ENCODE measurements around the gene MYH7.
"Not testable (repeated sequence)": the region's sequence is repeated elsewhere in the genome, so short reads cannot be mapped to it uniquely, and the experiment has no call there.

MYH7 gene

GRCh38 chr14:23388996-23389395 lies 46.5 kb downstream of the MYH7 start:
- no peak overlapping the region for H3K4me2 ChIP-seq (ENCODE audit: low read length)
- H3K36me3 ChIP-seq (ENCODE audit: insufficient read depth, low read length) = no peaks in the 10 kb centered on the region
- no peaks in the 10 kb centered on the region for H3K4me1 ChIP-seq (ENCODE audit: control insufficient read depth, insufficient read depth, low read length)
- H3K4me3 ChIP-seq (ENCODE audit: low read length) = no peak overlapping the region
- H3K27me3 ChIP-seq (ENCODE audit: control insufficient read depth, insufficient read depth, low read length) = peaks cover 33% of the 10 kb centered on the region
- no peaks in the 10 kb centered on the region for H3K9me3 ChIP-seq (replicated peaks; ENCODE audit: low read length)
- H3K9ac ChIP-seq (ENCODE audit: low read depth, low read length) = no peak overlapping the region

- Histone ChIP-seq H3K4me3 (ENCODE audit: low read length) (no peak overlapping the region), H3K9me3 (replicated peaks; ENCODE audit: low read length) (no peaks in the 10 kb centered on the region), H3K4me1 (ENCODE audit: control insufficient read depth, insufficient read depth, low read length) (no peaks in the 10 kb centered on the region), H3K36me3 (ENCODE audit: insufficient read depth, low read length) (no peaks in the 10 kb centered on the region), H3K27me3 (ENCODE audit: control insufficient read depth, insufficient read depth, low read length) (peaks cover 33% of the 10 kb centered on the region), H3K9ac (ENCODE audit: low read depth, low read length) (no peak overlapping the region), H3K4me2 (ENCODE audit: low read length) (no peak overlapping the region)
Observed at GRCh38 chr14:23387916-23388882, 47.3 kb downstream of the MYH7 start.

GRCh38 chr14:23386999-23387398 lies 48.5 kb downstream of the MYH7 start:
- H3K4me1 ChIP-seq (ENCODE audit: control insufficient read depth, insufficient read depth, low read length) = no peaks in the 10 kb centered on the region
- H3K27me3 ChIP-seq (ENCODE audit: control insufficient read depth, insufficient read depth, low read length) = peaks cover 38% of the 10 kb centered on the region
- no peak overlapping the region for H3K9ac ChIP-seq (ENCODE audit: low read depth, low read length)
- no peak overlapping the region for H3K4me3 ChIP-seq (ENCODE audit: low read length)
- H3K4me2 ChIP-seq (ENCODE audit: low read length) = no peak overlapping the region
- no peaks in the 10 kb centered on the region for H3K9me3 ChIP-seq (replicated peaks; ENCODE audit: low read length)
- H3K36me3 ChIP-seq (ENCODE audit: insufficient read depth, low read length) = no peaks in the 10 kb centered on the region

- not testable (repeated sequence) for H3K4me2 ChIP-seq (ENCODE audit: low read length); H3K4me1 ChIP-seq (ENCODE audit: control insufficient read depth, insufficient read depth, low read length); H3K9ac ChIP-seq (ENCODE audit: low read depth, low read length); H3K9me3 ChIP-seq (replicated peaks; ENCODE audit: low read length); H3K4me3 ChIP-seq (ENCODE audit: low read length); H3K36me3 ChIP-seq (ENCODE audit: insufficient read depth, low read length)
- H3K27me3 ChIP-seq (ENCODE audit: control insufficient read depth, insufficient read depth, low read length) = peaks cover 38% of the 10 kb centered on the region
Observed at GRCh38 chr14:23386266-23386657, 49.2 kb downstream of the MYH7 start.

- H3K4me3 ChIP-seq (ENCODE audit: low read length) = no peak overlapping the region
- no peak overlapping the region for H3K9ac ChIP-seq (ENCODE audit: low read depth, low read length)
- H3K4me2 ChIP-seq (ENCODE audit: low read length) = no peak overlapping the region
- no peaks in the 10 kb centered on the region for H3K9me3 ChIP-seq (replicated peaks; ENCODE audit: low read length)
- peaks cover 38% of the 10 kb centered on the region for H3K27me3 ChIP-seq (ENCODE audit: control insufficient read depth, insufficient read depth, low read length)
- H3K4me1 ChIP-seq (ENCODE audit: control insufficient read depth, insufficient read depth, low read length) = no peaks in the 10 kb centered on the region
- H3K36me3 ChIP-seq (ENCODE audit: insufficient read depth, low read length) = no peaks in the 10 kb centered on the region
Observed at GRCh38 chr14:23385642-23386265, 49.7 kb downstream of the MYH7 start.

GRCh38 chr14:23385244-23385641 lies 50.2 kb downstream of the MYH7 start:
- H3K4me3 ChIP-seq (ENCODE audit: low read length) = no peak overlapping the region

GRCh38 chr14:23384364-23385080 lies 50.9 kb downstream of the MYH7 start:
- H3K36me3 ChIP-seq (ENCODE audit: insufficient read depth, low read length) = no peaks in the 10 kb centered on the region
- H3K27me3 ChIP-seq (ENCODE audit: control insufficient read depth, insufficient read depth, low read length) = peaks cover 46% of the 10 kb centered on the region
- H3K4me3 ChIP-seq (ENCODE audit: low read length) = no peak overlapping the region
- H3K4me2 ChIP-seq (ENCODE audit: low read length) = no peak overlapping the region
- H3K9ac ChIP-seq (ENCODE audit: low read depth, low read length) = no peak overlapping the region
- no peaks in the 10 kb centered on the region for H3K9me3 ChIP-seq (replicated peaks; ENCODE audit: low read length)
- no peaks in the 10 kb centered on the region for H3K4me1 ChIP-seq (ENCODE audit: control insufficient read depth, insufficient read depth, low read length)

More at GRCh38 chr14:23385244-23385641, 50.2 kb downstream of the MYH7 start:
- no peak overlapping the region for H3K4me2 ChIP-seq (ENCODE audit: low read length)
- H3K4me1 ChIP-seq (ENCODE audit: control insufficient read depth, insufficient read depth, low read length) = no peaks in the 10 kb centered on the region
- no peaks in the 10 kb centered on the region for H3K36me3 ChIP-seq (ENCODE audit: insufficient read depth, low read length)
- no peaks in the 10 kb centered on the region for H3K9me3 ChIP-seq (replicated peaks; ENCODE audit: low read length)
- peaks cover 41% of the 10 kb centered on the region for H3K27me3 ChIP-seq (ENCODE audit: control insufficient read depth, insufficient read depth, low read length)
- no peak overlapping the region for H3K9ac ChIP-seq (ENCODE audit: low read depth, low read length)

- Histone ChIP-seq H3K9me3 (replicated peaks; ENCODE audit: low read length) (no peaks in the 10 kb centered on the region), H3K4me2 (ENCODE audit: low read length) (no peak overlapping the region), H3K4me3 (ENCODE audit: low read length) (no peak overlapping the region), H3K9ac (ENCODE audit: low read depth, low read length) (no peak overlapping the region), H3K36me3 (ENCODE audit: insufficient read depth, low read length) (no peaks in the 10 kb centered on the region), H3K27me3 (ENCODE audit: control insufficient read depth, insufficient read depth, low read length) (peaks cover 51% of the 10 kb centered on the region), H3K4me1 (ENCODE audit: control insufficient read depth, insufficient read depth, low read length) (no peaks in the 10 kb centered on the region)
Observed at GRCh38 chr14:23382731-23383440, 52.6 kb downstream of the MYH7 start.

- Histone ChIP-seq H3K9ac (ENCODE audit: low read depth, low read length) (no peak overlapping the region), H3K4me1 (ENCODE audit: control insufficient read depth, insufficient read depth, low read length) (no peaks in the 10 kb centered on the region), H3K9me3 (replicated peaks; ENCODE audit: low read length) (no peaks in the 10 kb centered on the region), H3K4me2 (ENCODE audit: low read length) (no peak overlapping the region), H3K27me3 (ENCODE audit: control insufficient read depth, insufficient read depth, low read length) (peaks cover 52% of the 10 kb centered on the region), H3K4me3 (ENCODE audit: low read length) (no peak overlapping the region), H3K36me3 (ENCODE audit: insufficient read depth, low read length) (no peaks in the 10 kb centered on the region)
Observed at GRCh38 chr14:23382276-23382675, 53.2 kb downstream of the MYH7 start.

GRCh38 chr14:23381871-23382270 lies 53.6 kb downstream of the MYH7 start:
- H3K36me3 ChIP-seq (ENCODE audit: insufficient read depth, low read length) = no peaks in the 10 kb centered on the region
- H3K27me3 ChIP-seq (ENCODE audit: control insufficient read depth, insufficient read depth, low read length) = peaks cover 53% of the 10 kb centered on the region
- H3K4me1 ChIP-seq (ENCODE audit: control insufficient read depth, insufficient read depth, low read length) = no peaks in the 10 kb centered on the region
- no peaks in the 10 kb centered on the region for H3K9me3 ChIP-seq (replicated peaks; ENCODE audit: low read length)
- no peak overlapping the region for H3K4me2 ChIP-seq (ENCODE audit: low read length)
- no peak overlapping the region for H3K4me3 ChIP-seq (ENCODE audit: low read length)
- no peak overlapping the region for H3K9ac ChIP-seq (ENCODE audit: low read depth, low read length)

GRCh38 chr14:23380976-23381375 lies 54.5 kb downstream of the MYH7 start:
- Histone ChIP-seq H3K9me3 (replicated peaks; ENCODE audit: low read length) (no peaks in the 10 kb centered on the region), H3K4me2 (ENCODE audit: low read length) (no peak overlapping the region), H3K36me3 (ENCODE audit: insufficient read depth, low read length) (no peaks in the 10 kb centered on the region), H3K4me1 (ENCODE audit: control insufficient read depth, insufficient read depth, low read length) (no peaks in the 10 kb centered on the region), H3K27me3 (ENCODE audit: control insufficient read depth, insufficient read depth, low read length) (peaks cover 58% of the 10 kb centered on the region), H3K4me3 (ENCODE audit: low read length) (no peak overlapping the region), H3K9ac (ENCODE audit: low read depth, low read length) (no peak overlapping the region)

Measured in skeletal muscle satellite cell (primary cell).